SH-SY5Y (cell line): ENCODE measurements around the gene KLHL12.

Experiments used
- GATA2 ChIP-seq: IDR thresholded peaks from 2 replicates; pipeline ENCODE4 v1.6.1; 2011; ENCODE audit warnings: mild to moderate bottlenecking, low read depth, low read length
- GATA3 ChIP-seq: IDR thresholded peaks from 2 replicates; pipeline ENCODE4 v1.6.1; 2011; ENCODE audit warnings: low read depth, mild to moderate bottlenecking, low read length, moderate library complexity

- TF ChIP-seq GATA3: no peak
- no peak for TF ChIP-seq GATA2
These were observed 84.0 kb downstream of the KLHL12 start for GRCh38 chr1:202843081-202843480.
